Esophagus muscularis mucosa (tissue), 3 donors: ENCODE measurements around the gene MRPS11.

Experiments used
- EP300 ChIP-seq: sonication (generic); formaldehyde crosslinking; IDR thresholded peaks from one replicate; pipeline ENCODE4 v1.6.1; 2017; ENCODE audit warnings: antibody characterized with exemption
- TF ChIP-seq, protein P1 (sequence below), 3 experiments: fragments of 200-600 bp in 2 of 3; fragments of 450-650 bp in 1 of 3; sonication (generic) in 2 of 3; IDR thresholded peaks; one replicate each; pipeline ENCODE4 v1.5.1; 2017 to 2019; ENCODE audit warnings: antibody characterized with exemption in 3 of 3, mild to moderate bottlenecking in 2 of 3, moderate library complexity in 1 of 3

GRCh38 chr15:88419830-88420229, 47.7 kb upstream of the MRPS11 start:
- TF ChIP-seq, protein P1, sequence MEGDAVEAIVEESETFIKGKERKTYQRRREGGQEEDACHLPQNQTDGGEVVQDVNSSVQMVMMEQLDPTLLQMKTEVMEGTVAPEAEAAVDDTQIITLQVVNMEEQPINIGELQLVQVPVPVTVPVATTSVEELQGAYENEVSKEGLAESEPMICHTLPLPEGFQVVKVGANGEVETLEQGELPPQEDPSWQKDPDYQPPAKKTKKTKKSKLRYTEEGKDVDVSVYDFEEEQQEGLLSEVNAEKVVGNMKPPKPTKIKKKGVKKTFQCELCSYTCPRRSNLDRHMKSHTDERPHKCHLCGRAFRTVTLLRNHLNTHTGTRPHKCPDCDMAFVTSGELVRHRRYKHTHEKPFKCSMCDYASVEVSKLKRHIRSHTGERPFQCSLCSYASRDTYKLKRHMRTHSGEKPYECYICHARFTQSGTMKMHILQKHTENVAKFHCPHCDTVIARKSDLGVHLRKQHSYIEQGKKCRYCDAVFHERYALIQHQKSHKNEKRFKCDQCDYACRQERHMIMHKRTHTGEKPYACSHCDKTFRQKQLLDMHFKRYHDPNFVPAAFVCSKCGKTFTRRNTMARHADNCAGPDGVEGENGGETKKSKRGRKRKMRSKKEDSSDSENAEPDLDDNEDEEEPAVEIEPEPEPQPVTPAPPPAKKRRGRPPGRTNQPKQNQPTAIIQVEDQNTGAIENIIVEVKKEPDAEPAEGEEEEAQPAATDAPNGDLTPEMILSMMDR (IDR thresholded peaks at IDR 0.05) = no peak
- TF ChIP-seq EP300 = no peak
